ENCODE data around the gene KCNJ5. TPM values are rescaled to one million over a fixed set of nuclear protein-coding genes. Genes with fewer than 3 reads are reported as not detected.

KCNJ5 gene
- total RNA-seq, 1 experiment from 2014 or later, result 0.17 TPM

GRCh38 chr11:128940156-128940555 is 49.0 kb downstream of the KCNJ5 start:
- H3K4me3 ChIP-seq (replicated peaks in 1 of 2; ENCODE audit: low read depth in 1 of 2, low read length in 2 of 2), result no peak overlapping the region
- RAD21 ChIA-PET (ENCODE audit: low non-redundant PET in 1 of 2, low total read pairs in 2 of 2, uncharacterized antibody in 2 of 2, unreplicated experiment in 2 of 2), result no interaction called here
- ATAC-seq (no peak), DNase-seq (ENCODE audit: low read depth, low spot score) (no peak)
- no peaks in the 10 kb centered on the region for H3K9me3 ChIP-seq (ENCODE audit: control insufficient read depth in 1 of 2, insufficient read depth in 1 of 2, low read depth in 1 of 2, low read length in 2 of 2)
- CTCF ChIA-PET, result no interaction called here
- no peaks in the 10 kb centered on the region for H4K20me1 ChIP-seq (ENCODE audit: insufficient read depth)
- no peaks in the 10 kb centered on the region for H3K27me3 ChIP-seq (ENCODE audit: insufficient read depth, low read length)
- H3K4me1 ChIP-seq (ENCODE audit: control insufficient read depth in 1 of 2, insufficient read depth in 2 of 2, low read length in 2 of 2), result no peaks in the 10 kb centered on the region
- no peak overlapping the region for H3K9ac ChIP-seq (ENCODE audit: low read length)
- H3K36me3 ChIP-seq (ENCODE audit: control insufficient read depth in 1 of 2, insufficient read depth in 2 of 2, low read length in 2 of 2), result no peaks in the 10 kb centered on the region
- BruUV-seq (replicated peaks), result no TSS peak
- H3K27ac ChIP-seq (ENCODE audit: low read depth, low read length), result no peak overlapping the region
- POLR2A ChIA-PET, result no interaction called here
- no peak overlapping the region for H2AFZ ChIP-seq (ENCODE audit: low read depth, low read length, poor library complexity, severe bottlenecking)
- intact Hi-C loops (cut with micrococcal nuclease), result no loop called here
- H3K79me2 ChIP-seq (ENCODE audit: insufficient read depth, low read length), result no peaks in the 10 kb centered on the region
- no peak overlapping the region for H3K4me2 ChIP-seq (ENCODE audit: low read length)
- no peak for TF ChIP-seq CTCF (IDR thresholded peaks at IDR 0.05 in 2 of 3, conservative IDR thresholded peaks at IDR 0.05 in 1 of 3; ENCODE audit: borderline replicate concordance in 1 of 3, insufficient read depth in 1 of 3, low read depth in 2 of 3, low read length in 2 of 3)
- no peak for TF ChIP-seq ELF1 (IDR thresholded peaks at IDR 0.05; ENCODE audit: borderline replicate concordance, low read depth)
- no peak for TF ChIP-seq EGR1 (IDR thresholded peaks at IDR 0.05; ENCODE audit: low read depth)
- TF ChIP-seq, protein P1, sequence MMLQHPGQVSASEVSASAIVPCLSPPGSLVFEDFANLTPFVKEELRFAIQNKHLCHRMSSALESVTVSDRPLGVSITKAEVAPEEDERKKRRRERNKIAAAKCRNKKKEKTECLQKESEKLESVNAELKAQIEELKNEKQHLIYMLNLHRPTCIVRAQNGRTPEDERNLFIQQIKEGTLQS (IDR thresholded peaks at IDR 0.05), result no peak
- TF ChIP-seq POLR2AphosphoS5 (IDR thresholded peaks at IDR 0.05; ENCODE audit: low read depth, low read length), result no peak
- TF ChIP-seq MAX (IDR thresholded peaks at IDR 0.05), result no peak
- H3K9me2 ChIP-seq (ENCODE audit: insufficient read depth), result no peaks in the 10 kb centered on the region

DNA sequence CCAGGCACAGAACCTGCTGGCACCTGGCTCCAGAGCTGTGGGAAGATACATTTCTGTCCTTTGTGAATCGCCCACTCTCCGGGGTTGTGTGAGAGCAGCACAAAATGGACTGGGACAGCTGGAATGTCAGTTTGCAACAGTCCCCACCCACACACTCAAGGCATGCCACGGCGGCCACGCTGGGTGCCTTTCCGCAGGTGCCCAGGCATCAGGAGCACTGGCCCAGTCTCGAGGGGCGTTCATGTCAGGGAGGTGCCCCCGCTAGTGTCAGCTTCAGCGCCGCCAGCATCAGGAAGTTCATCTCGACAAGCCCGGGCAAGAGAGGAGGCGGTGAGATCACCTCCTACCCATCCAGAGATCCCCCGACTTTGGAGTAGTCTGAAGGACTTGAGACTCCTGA is 49.4 kb downstream of the KCNJ5 start:
- BruUV-seq (replicated peaks), result no TSS peak
- H3K27ac ChIP-seq (ENCODE audit: low read depth, low read length), result no peak overlapping the region
- no peak for TF ChIP-seq SRF (IDR thresholded peaks at IDR 0.05; ENCODE audit: low read depth)
- ATAC-seq (no peak), DNase-seq (ENCODE audit: low read depth, low spot score) (no peak)
- H3K4me3 ChIP-seq (replicated peaks in 1 of 2; ENCODE audit: low read depth in 1 of 2, low read length in 2 of 2), result no peak overlapping the region
- POLR2A ChIA-PET, result no interaction called here
- H3K9me2 ChIP-seq (ENCODE audit: insufficient read depth), result no peaks in the 10 kb centered on the region
- RAD21 ChIA-PET (ENCODE audit: low non-redundant PET in 1 of 2, low total read pairs in 2 of 2, uncharacterized antibody in 2 of 2, unreplicated experiment in 2 of 2), result no interaction called here
- no peaks in the 10 kb centered on the region for H4K20me1 ChIP-seq (ENCODE audit: insufficient read depth)
- no peak overlapping the region for H3K9ac ChIP-seq (ENCODE audit: low read length)
- no peaks in the 10 kb centered on the region for H3K9me3 ChIP-seq (ENCODE audit: control insufficient read depth in 1 of 2, insufficient read depth in 1 of 2, low read depth in 1 of 2, low read length in 2 of 2)
- H3K4me2 ChIP-seq (ENCODE audit: low read length), result no peak overlapping the region
- CTCF ChIA-PET, result no interaction called here
- H3K79me2 ChIP-seq (ENCODE audit: insufficient read depth, low read length), result no peaks in the 10 kb centered on the region
- H3K4me1 ChIP-seq (ENCODE audit: control insufficient read depth in 1 of 2, insufficient read depth in 2 of 2, low read length in 2 of 2), result no peaks in the 10 kb centered on the region
- H2AFZ ChIP-seq (ENCODE audit: low read depth, low read length, poor library complexity, severe bottlenecking), result no peak overlapping the region
- H3K27me3 ChIP-seq (ENCODE audit: insufficient read depth, low read length), result no peaks in the 10 kb centered on the region
- no peaks in the 10 kb centered on the region for H3K36me3 ChIP-seq (ENCODE audit: control insufficient read depth in 1 of 2, insufficient read depth in 2 of 2, low read length in 2 of 2)
- intact Hi-C loops (cut with micrococcal nuclease), result no loop called here
